Jurkat, Clone E6-1 (cell line): ENCODE results near the gene OR10T2. TPM values are rescaled to one million over a fixed set of nuclear protein-coding genes. Genes with fewer than 3 reads are reported as not detected.
"Not testable (repeated sequence)": the region's sequence is repeated elsewhere in the genome, so short reads cannot be mapped to it uniquely, and the experiment has no call there.

Experiments used
- DNase-seq: peaks from one replicate; pipeline ENCODE4 v3.0.0-alpha.2; 2011; ENCODE audit warnings: low read depth, low spot score
- H3K4me3 ChIP-seq: 2 replicates; pipeline ENCODE4 v1.5.1; 2011; ENCODE audit warnings: mild to moderate bottlenecking, low read length, control low read depth, moderate library complexity
- polyA plus RNA-seq: library from polyadenylated mRNA; unstranded; fragments of >200 nt; gene quantifications from one replicate; pipeline ENCODE4 v1.2.1, GENCODE V29; 2012; ENCODE audit warnings: missing spikeins; ENCODE audit not compliant: insufficient read length, insufficient read depth

Gene OR10T2, protein sequence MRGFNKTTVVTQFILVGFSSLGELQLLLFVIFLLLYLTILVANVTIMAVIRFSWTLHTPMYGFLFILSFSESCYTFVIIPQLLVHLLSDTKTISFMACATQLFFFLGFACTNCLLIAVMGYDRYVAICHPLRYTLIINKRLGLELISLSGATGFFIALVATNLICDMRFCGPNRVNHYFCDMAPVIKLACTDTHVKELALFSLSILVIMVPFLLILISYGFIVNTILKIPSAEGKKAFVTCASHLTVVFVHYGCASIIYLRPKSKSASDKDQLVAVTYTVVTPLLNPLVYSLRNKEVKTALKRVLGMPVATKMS
- polyA plus RNA-seq, result not detected

DNA sequence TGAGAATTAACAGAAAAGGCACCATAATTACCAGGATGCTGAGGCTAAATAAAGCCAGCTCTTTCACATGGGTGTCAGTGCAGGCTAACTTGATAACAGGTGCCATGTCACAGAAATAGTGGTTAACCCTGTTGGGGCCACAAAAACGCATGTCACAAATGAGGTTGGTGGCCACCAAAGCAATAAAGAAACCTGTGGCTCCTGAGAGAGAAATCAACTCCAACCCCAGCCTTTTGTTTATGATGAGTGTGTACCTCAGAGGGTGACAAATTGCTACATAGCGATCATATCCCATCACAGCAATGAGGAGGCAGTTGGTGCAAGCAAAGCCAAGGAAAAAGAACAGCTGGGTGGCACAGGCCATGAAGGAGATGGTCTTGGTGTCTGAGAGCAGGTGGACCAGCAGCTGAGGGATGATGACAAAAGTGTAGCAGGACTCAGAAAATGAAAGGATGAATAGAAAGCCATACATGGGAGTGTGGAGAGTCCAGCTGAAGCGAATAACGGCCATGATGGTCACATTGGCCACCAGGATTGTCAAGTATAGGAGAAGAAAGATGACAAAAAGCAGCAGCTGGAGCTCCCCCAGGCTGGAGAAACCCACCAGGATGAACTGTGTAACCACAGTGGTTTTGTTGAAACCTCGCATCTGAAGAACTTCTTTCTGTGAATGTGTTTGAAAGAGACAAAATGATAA is at the start of gene OR10T2:
Gene OR10T2 (minus strand): TSS at position 649 of the 697 bp plus-strand sequence. CDS start 0 bp downstream, at position 649.
- H3K4me3 ChIP-seq, result peak within 1 kb of the TSS; percentile 5
- peak; percentile 99 for DNase-seq

DNA sequence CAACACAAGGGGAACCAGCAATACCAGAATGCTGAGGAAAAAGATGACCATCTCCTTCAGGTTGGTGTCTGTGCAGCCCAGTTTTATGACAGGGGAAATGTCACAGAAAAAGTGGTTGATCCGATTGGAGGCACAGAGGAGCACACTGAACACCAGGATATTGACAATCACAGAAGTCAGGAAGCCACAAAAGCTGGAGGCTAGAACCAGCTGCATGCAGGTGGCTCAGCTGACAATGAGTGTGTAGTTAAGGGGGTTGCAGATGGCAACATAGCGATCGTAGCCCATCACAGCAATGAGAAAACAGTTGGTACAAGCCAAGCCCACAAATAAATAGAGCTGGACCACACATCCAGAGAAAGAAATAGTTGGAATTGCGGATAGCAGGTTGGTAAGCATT is 46.1 kb upstream of the OR10T2 start:
- H3K4me3 ChIP-seq, result no peak overlapping the region; the same call in 1 of the 2 replicates
- peak; percentile 86 for DNase-seq

DNA sequence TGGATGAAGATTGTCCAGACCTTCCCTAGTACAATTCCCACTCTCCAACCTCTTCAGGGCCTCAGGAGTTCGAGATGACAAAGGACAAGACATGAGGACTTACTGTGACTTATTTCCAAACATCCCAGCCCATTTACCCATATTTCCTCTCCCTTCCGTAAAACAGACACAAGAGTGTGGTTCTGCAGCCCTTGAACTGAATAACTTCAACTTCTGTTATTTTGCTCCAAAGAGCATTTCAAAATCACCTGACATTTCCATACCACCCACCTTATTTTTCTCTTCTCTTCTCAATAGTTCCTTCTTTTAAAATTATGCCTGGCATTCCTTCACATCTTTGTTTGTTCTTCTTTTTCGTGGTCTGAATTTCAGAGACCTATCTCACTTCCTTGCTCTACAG is 35.5 kb upstream of the OR10T2 start:
- no peak overlapping the region for H3K4me3 ChIP-seq

DNA sequence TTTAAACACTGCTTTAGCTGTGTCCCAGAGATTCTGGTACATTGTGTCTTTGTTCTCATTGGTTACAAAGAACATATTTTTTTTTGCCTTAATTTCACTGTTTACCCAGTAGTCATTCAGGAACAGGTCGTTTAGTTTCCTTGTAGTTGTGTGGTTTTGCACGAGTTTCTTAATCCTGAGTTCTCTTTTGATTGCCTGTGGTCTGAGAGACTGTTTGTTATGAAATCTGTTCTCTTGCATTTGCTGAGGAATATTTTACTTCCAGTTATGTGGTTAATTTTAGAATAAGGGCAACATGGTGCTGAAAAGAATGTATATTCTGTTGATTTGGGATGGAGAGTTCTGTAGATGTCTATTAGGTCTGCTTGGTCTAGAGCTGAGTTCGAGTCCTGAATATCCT is 30.9 kb upstream of the OR10T2 start:
- peak; percentile 42 for DNase-seq
- not testable (repeated sequence) for H3K4me3 ChIP-seq

More for the DNA sequence above, 35.5 kb upstream of the OR10T2 start:
- DNase-seq, result no peak

DNA sequence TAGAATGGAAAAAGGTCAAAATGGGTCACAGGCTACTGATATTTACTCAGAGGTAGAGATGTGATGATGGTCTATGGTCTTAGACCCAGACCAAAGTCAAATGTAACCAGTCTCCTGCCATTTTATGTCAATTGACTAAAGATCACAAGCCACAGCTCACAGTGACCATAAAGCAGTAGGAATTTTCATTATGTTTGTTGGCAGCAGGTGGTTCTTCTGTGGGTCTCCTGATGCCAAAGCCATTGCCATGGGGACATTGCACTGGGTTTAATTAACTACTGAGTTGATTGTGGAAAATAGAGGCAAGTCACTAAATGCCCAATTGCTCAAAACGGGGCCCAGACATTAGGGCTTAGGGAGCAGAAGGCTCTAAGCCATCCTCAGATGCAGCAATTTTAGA is 26.9 kb upstream of the OR10T2 start, which contains the start of gene OR10K2:
Gene OR10K2 (minus strand): TSS at position 101 of the 400 bp plus-strand sequence. CDS start 5,371 bp downstream, outside the sequence.
- DNase-seq, result no peak

DNA sequence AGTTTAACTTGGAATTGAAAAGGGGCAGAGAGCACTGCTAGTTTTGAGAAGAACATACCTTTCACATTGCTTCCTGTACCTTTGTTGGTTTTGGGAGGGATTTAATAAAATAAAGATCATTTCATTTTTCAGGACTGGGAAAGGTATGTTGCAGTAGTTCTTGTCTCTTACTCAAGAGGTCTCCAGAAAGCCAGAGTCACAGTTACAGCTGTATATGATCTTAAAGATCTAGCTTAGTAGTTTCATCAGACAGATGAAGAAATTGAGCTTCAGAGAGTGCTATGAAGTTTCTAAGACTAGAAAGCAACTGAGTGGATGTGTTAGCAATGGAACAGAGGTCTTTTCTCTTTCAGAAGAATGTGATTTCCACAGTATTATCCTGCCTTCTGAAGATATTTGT is 25.8 kb upstream of the OR10T2 start:
- H3K4me3 ChIP-seq, result no peak overlapping the region
- peak; percentile 81 for DNase-seq

More for the DNA sequence above, 26.9 kb upstream of the OR10T2 start, which contains the start of gene OR10K2:
- H3K4me3 ChIP-seq, result no peak within 1 kb of the TSS

DNA sequence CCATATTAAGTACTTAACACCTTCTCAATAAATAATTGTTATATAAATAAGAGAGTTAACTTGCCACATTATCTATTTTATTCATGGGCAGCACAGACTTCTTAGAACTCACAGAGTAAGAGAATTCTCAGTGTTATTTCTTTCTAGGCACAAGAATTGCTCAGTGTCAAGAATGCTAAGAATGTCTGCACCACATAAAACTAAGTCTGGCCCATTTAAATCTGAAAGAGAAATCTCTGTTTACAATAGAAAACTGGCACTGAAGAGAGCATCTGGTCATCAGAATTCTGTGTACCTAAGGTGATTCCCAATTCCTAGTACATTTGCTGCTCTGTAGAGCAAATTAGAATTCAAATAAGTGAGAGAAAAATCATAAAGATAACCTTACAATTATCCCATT is 22.9 kb upstream of the OR10T2 start:
- no peak for DNase-seq
- H3K4me3 ChIP-seq, result no peak overlapping the region

DNA sequence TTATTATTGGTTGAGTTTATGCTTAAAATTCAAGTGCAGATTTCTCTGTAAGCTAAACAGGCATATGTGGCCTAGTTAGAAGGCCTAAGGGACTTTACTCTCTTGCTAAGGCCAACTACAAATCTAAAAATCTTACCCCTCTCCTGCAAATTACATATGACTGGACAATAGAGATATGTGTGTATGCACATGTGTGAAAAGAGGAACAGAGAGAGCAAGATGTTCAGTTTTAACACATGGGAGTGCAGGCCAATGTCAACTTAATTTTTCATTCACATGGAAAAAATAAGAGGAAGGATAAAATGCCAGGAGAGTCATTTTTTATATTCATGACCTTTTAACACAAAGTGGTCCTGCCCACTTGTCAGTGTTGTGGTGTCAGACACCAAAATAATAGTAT is 18.3 kb upstream of the OR10T2 start:
- DNase-seq, result no peak

DNA sequence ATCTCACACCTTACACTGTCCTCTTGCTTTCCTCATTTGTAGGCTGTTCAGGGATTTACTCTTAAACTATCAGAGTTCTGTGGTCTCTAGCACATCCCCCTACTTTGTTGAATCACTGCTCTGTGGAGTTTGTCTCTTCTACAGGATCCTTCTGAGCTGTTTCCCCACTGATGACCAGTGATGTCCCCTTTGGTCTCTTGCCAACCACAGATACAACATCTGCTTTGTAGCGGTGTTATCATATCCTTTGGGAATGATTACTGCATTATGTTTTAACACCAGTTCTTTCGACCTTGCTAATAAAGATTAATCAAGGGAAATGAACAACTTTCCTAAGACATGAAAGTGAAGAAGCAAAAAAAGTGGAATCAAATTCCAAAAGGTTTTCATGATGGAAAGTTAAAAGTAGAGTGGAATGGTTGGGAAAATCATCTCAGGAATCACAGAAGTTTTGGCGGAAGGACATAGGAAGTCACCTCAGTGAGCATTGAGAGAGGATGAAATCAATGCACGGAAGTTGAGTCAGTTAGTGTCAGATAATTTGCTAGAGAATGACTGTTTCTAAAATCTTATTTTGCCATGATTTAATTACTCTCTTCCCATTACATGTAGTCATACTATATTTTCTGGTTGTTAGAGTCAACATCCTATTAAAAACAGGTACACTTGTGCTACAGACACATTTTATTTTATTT is 15.5 kb upstream of the OR10T2 start:
- H3K4me3 ChIP-seq, result no peak overlapping the region

More for the DNA sequence above, 18.3 kb upstream of the OR10T2 start:
- H3K4me3 ChIP-seq, result no peak overlapping the region

DNA sequence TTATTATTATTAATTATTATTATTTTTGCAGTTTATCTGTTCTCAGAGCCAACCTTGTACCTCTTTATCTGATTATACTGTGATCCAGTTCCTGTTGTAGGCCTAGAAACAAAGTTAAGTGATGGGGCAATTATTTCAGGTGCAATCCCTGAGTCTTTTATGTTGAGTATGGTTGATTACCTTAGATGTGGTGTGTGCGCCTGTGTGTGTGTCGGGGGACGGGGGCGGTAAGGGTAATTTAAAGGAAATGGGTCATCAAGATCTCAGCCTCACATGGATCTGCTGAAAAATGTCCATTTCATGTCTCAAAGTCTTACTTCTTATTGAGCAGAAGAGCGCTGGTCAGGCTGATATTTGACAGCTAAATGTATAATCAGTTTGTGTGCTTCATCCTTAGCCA is 7.8 kb upstream of the OR10T2 start:
- H3K4me3 ChIP-seq, result no peak overlapping the region
- peak; percentile 95 for DNase-seq

More for the DNA sequence above, 15.5 kb upstream of the OR10T2 start:
- DNase-seq, result no peak

DNA sequence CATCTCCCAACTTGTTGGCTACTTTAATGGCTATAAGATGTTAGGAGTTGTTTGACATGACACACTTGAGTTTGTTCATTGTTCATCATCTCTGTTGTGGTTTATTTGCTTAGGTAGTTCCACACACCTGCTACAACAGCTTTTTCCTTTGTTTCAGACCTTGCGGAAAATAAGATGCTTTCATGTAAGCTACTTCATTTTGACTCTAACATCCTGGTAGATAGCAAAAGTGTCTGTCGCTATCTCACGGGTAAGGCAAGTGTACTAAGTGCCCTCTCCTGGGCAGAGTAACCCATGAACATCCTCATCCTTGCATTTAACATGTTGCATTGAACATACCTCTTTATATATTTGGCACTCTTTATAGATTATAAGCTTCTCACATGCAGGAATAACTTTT is 1.6 kb upstream of the OR10T2 start:
- peak; percentile 99 for DNase-seq
- no peak overlapping the region for H3K4me3 ChIP-seq

DNA sequence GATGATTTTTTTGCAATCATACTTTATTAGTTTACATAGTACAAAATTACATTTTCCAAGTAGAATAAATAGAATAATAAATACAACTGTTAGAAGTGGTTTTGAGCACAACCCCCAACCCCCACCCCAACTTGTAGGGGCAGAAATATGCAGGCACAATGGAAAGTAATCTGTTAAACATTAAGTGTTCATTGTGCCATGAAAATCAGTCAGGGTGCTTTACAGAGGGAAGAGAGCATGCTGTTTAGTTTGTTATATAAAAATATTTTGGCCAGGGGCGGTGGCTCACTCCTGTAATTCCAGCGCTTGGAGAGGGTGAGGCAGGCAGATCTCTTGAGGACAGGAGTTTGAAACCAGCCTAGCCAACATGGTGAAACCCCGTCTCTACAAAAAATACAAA is 2.6 kb downstream of the OR10T2 start:
- H3K4me3 ChIP-seq, result no peak overlapping the region
- DNase-seq, result no peak

DNA sequence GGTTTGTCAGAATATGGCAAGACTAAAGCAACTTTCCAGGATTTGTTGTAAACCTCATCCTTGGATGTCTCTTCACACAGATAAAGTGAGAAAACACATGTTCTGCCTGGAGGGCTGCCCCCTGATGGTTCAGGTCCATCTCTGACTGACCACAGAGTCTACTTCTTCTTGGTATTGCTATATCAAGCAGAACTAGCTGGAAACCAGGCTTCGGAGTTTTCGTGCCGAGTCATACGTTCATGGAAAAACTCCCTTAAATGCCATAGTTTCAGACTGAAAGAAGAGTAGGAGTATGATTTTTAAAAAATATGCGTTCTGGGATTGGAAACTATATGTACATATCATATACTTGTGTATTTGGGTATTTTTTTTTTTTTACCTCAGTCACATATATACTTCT is 5.8 kb downstream of the OR10T2 start:
- DNase-seq, result no peak
- no peak overlapping the region for H3K4me3 ChIP-seq

DNA sequence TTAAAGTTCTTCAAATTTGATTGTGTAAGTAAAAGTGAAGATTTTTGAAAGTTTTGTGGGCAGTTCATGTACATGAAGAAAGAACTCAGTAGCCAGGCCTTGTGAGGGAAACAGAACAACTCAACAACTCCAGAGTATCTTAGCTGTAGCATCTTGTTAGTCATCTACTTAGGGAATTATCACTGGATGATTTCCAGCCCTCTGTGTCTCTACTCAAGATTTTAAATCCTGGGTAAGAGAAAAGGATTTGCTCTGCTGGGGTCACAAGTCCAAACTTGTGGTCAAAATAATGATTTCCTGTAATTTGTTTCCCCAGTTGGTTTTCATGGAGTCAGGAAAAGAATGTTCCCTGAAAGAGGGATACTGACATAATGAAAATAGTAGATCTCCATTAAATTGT is 8.2 kb downstream of the OR10T2 start:
- H3K4me3 ChIP-seq, result no peak overlapping the region
- no peak for DNase-seq

DNA sequence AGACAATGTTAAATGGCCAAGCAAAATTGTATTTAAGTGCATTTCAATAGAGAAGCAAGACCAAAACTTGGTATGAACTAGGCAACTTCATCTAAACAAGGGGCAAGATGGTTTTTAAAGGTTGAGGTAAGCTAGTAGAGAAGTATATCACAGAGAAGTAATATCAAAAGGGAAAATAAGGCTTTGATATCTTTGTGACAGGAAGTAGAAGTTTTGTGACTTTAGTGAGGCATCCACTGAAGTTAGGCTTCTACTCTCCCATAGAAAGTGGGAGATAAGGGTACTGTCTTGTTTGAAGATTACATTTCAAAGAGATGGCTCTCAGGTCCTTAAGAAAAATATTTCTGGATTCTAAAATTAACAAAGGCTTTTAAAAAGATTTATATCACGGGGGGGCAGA is 8.9 kb downstream of the OR10T2 start:
- no peak overlapping the region for H3K4me3 ChIP-seq
- DNase-seq, result peak; percentile 73

DNA sequence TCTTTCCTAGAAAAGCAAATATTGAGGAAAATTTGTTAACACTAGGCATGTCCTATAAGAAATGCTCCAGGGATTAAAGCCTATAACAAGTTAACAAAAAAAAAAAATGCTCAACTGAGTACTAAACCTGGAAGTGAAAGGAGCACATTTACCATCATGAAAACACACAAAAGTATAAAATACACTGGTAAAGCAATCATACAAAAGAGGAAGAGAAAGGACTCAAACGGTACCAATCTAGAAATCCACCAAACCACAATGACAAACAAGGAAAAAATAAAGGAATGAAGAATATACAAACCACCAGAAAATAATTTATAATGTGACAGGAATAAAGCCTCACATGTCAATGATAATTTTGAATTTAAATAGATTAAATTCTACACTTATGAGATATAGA is 24.4 kb downstream of the OR10T2 start:
- no peak overlapping the region for H3K4me3 ChIP-seq

DNA sequence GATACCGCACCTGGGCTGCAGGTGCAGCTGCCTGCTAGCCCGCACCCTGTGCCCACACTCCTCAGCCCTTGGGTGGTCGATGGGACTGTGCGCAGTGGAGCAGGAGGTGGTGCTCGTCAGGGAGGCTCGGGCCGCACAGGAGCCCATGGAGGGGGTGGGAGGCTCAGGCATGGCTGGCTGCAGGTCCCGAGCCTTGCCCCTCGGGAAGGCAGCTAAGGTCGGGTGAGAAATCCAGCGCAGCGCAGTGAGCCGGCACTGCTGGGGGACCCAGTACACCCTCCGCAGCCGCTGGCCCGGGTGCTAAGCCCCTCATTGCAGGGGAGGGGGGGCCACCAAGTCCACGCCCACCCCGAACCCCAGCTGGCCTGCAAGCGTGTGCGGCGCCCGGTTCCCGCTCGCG is 25.2 kb downstream of the OR10T2 start:
- H3K4me3 ChIP-seq, DNase-seq: not testable (repeated sequence)

More for the DNA sequence above, 24.4 kb downstream of the OR10T2 start:
- DNase-seq, result no peak

DNA sequence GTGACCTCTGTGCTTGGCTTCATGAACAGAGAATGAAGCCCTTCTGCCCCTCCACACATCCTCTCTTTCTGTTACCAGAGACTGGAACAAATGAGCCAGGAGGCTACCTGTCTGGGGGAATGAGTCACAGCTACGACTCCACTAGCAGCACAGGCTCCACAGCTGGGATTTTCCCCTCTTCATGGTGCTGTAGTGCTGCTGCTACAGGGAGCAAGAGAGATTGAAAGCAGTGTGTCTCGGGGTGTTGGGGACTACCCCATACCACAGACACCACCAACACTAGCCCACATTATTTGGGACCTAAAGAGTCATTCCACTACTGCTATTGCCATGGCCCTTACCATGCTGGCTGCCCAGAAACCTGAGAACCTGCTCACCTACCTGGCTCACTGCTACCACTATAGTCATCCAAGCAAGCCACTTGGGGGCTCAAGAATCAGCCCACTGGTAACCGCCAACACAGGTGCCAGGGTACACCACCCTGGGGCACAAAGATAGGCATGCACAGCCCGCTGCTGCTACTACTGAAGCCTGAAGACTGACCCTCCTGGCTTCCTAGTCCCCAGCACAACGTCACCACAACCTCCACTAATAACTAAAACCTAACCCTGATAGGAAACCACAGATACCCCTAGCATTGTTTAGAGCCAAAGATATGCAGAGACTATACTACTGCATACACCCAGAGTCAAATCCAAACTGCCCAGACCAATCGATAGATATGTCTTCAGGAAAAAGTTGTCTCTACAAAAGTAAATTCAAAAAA is 27.9 kb downstream of the OR10T2 start:
- H3K4me3 ChIP-seq, result no peak overlapping the region
- no peak for DNase-seq

DNA sequence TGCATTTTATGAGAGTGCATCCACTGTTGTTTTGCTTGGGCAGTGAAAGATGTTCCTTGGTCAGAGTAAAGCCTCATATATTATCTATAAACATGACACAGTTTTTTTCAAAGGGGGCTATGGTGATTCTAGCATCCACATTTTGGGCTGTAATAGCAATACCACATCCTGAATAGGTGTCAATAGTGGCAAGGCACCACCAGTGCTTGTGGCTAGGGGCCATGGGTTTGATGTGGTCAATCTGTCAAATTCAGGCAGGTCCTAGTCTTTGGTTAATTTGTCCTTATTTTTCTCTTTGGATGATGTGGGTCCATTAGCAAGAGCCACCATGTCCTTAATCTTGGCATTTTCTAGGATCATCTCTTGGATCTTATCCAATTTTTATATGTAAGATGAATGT is 32.5 kb downstream of the OR10T2 start:
- DNase-seq, result peak; percentile 72
- no peak overlapping the region for H3K4me3 ChIP-seq
